Fibroblast of pulmonary artery (primary cell): ENCODE measurements around the gene CCDC170.

ENCODE experiments used
- DNase-seq: peaks from one replicate; pipeline ENCODE4 v3.0.0-alpha.2; 2010; ENCODE audit warnings: low read depth
- H3K4me3 ChIP-seq: replicated peaks from 2 replicates; pipeline ENCODE4 v1.5.1; 2011; ENCODE audit warnings: low read depth, mild to moderate bottlenecking, control low read depth, low read length, moderate library complexity
- CTCF ChIP-seq: IDR thresholded peaks from 2 replicates; pipeline ENCODE4 v1.5.1; 2011; ENCODE audit warnings: mild to moderate bottlenecking, control low read depth, low read length, inconsistent platforms; ENCODE audit errors: missing control alignments

CCDC170 gene

GRCh38 chr6:151665329-151665728 lies 171.5 kb downstream of the CCDC170 start:
- TF ChIP-seq CTCF: no peak
- no peak for DNase-seq
- H3K4me3 ChIP-seq: no peak overlapping the region

- no peak overlapping the region for H3K4me3 ChIP-seq
- TF ChIP-seq CTCF: no peak
- DNase-seq: no peak
Observed at GRCh38 chr6:151666526-151666925, 172.7 kb downstream of the CCDC170 start.

- no peak for TF ChIP-seq CTCF
- H3K4me3 ChIP-seq: no peak overlapping the region
- DNase-seq: no peak
Observed at GRCh38 chr6:151669208-151669560, 175.4 kb downstream of the CCDC170 start.

GRCh38 chr6:151670116-151670515 lies 176.3 kb downstream of the CCDC170 start:
- no peak for TF ChIP-seq CTCF
- DNase-seq: no peak
- H3K4me3 ChIP-seq: no peak overlapping the region
